Measurements from ENCODE around the gene L3MBTL1.

L3MBTL1 gene

GRCh38 chr20:43590392-43591303 lies 83.2 kb downstream of the L3MBTL1 start, which contains the start of gene IFT52:
Gene IFT52 (plus strand): TSS chr20:43590937. CDS start chr20:43594699, 3,762 bp downstream.
- DNase-seq: peak; percentile 97 to 99 (median 99)
